Measurements from ENCODE around the gene KDM4D. TPM values are rescaled to one million over a fixed set of nuclear protein-coding genes. Genes with fewer than 3 reads are reported as not detected.

The KDM4D gene
- total and polyA plus RNA-seq, 2 of the 8 experiments (the other 6 are each of a cell fraction or from before 2014, with no cell fraction given), result 1.5 to 4.5 TPM

GRCh38 chr11:94975599-94975998 is 2.1 kb downstream of the KDM4D start:
- no peak overlapping the region for H3K4me2 ChIP-seq (ENCODE audit: insufficient read depth in 1 of 2, low read depth in 2 of 2, low read length in 2 of 2)
- H2AFZ ChIP-seq (ENCODE audit: low read length), result no peak overlapping the region
- no peak overlapping the region for H3K4me3 ChIP-seq (ENCODE audit: extremely low read depth in 1 of 4, insufficient read depth in 2 of 4, low read depth in 3 of 4, low read length in 4 of 4)
- H4K8ac ChIP-seq (ENCODE audit: extremely low read depth, insufficient read depth, low read length), result no peak overlapping the region
- H3K27ac ChIP-seq (ENCODE audit: low read depth, low read length), result no peak overlapping the region
- H4K20me1 ChIP-seq (replicated peaks in 1 of 2; ENCODE audit: control insufficient read depth in 1 of 2, insufficient read depth in 2 of 2, low read length in 2 of 2), result no peaks in the 10 kb centered on the region
- peaks cover 3 to 15% (median 7%) of the 10 kb centered on the region in 4 experiments; a peak in 6 of 8 replicates for H3K36me3 ChIP-seq (ENCODE audit: control insufficient read depth in 2 of 4, insufficient read depth in 4 of 4, low read length in 3 of 4)
- H3K27me3 ChIP-seq (replicated peaks in 1 of 4; ENCODE audit: control insufficient read depth in 3 of 4, extremely low read depth in 1 of 4, insufficient read depth in 3 of 4, low read length in 3 of 4), result no peaks in the 10 kb centered on the region
- H4K91ac ChIP-seq (replicated peaks; ENCODE audit: insufficient read length, low read length), result no peak overlapping the region
- H2BK120ac ChIP-seq (replicated peaks; ENCODE audit: low read depth, low read length), result no peak overlapping the region
- H3K14ac ChIP-seq (ENCODE audit: insufficient read length), result no peak overlapping the region
- CTCF ChIA-PET (ENCODE audit: partially characterized antibody), result no interaction called here
- no peak overlapping the region for H3K9ac ChIP-seq (replicated peaks in 1 of 4; ENCODE audit: extremely low read depth in 1 of 4, low read depth in 3 of 4, low read length in 3 of 4)
- FAIRE-seq, result no peak
- H2BK20ac ChIP-seq (ENCODE audit: low read length), result no peak overlapping the region
- no peak overlapping the region for H3K23ac ChIP-seq (ENCODE audit: insufficient read length)
- no peak overlapping the region for H3K56ac ChIP-seq (replicated peaks; ENCODE audit: insufficient read length, low read depth, low read length)
- H3K9me3 ChIP-seq (ENCODE audit: insufficient read depth in 2 of 2, low read depth in 1 of 2, low read length in 1 of 2), result no peaks in the 10 kb centered on the region
- H3K79me2 ChIP-seq (ENCODE audit: control insufficient read depth in 1 of 2, insufficient read depth in 2 of 2, low read length in 2 of 2), result peaks cover 0 to 12% of the 10 kb centered on the region in 2 experiments; a peak in 2 of 4 replicates
- DNase-seq (ENCODE audit: low read depth in 1 of 2, low spot score in 2 of 2), result no peak
- H2BK12ac ChIP-seq (ENCODE audit: low read depth, low read length), result no peak overlapping the region
- no peak overlapping the region for H3K18ac ChIP-seq (ENCODE audit: extremely low read depth, low read length)
- no peak overlapping the region for H3K4ac ChIP-seq (replicated peaks; ENCODE audit: insufficient read length, low read depth, low read length)
- H3K23me2 ChIP-seq (ENCODE audit: low read depth, low read length), result no peaks in the 10 kb centered on the region; the same call in 1 of the 2 replicates
- H2BK15ac ChIP-seq (ENCODE audit: low read length), result no peak overlapping the region
- POLR2A ChIA-PET (ENCODE audit: partially characterized antibody), result no interaction called here
- peaks cover 0 to 2% (median 0%) of the 10 kb centered on the region in 4 experiments; a peak in 2 of 7 replicates for H3K4me1 ChIP-seq (replicated peaks in 1 of 4; ENCODE audit: control insufficient read depth in 3 of 4, insufficient read depth in 4 of 4, low read length in 3 of 4)
- H2AK5ac ChIP-seq (ENCODE audit: low read depth, low read length), result no peak overlapping the region
- WGBS, 2 experiments (ENCODE audit: extremely low coverage in 1 of 2, insufficient coverage in 1 of 2, insufficient read length in 1 of 2, insufficient replicate concordance in 2 of 2, low coverage in 1 of 2, low lambda C conversion rate in 2 of 2, missing lambda C conversion rate in 1 of 2), result 92% methylated on average over 1 of the region's 1 CpG; no CpG with 5 or more reads in 1 of the 2 experiments
- H2BK5ac ChIP-seq (ENCODE audit: low read depth, low read length), result no peak overlapping the region
- H3K79me1 ChIP-seq (ENCODE audit: low read depth, low read length), result no peaks in the 10 kb centered on the region; the same call in 1 of the 2 replicates
- H4K5ac ChIP-seq (ENCODE audit: insufficient read length, low read depth, low read length), result no peak overlapping the region
- TF ChIP-seq RFX5 (IDR thresholded peaks at IDR 0.05; ENCODE audit: borderline replicate concordance, low read depth, low read length) (no peak), POLR2A (IDR thresholded peaks at IDR 0.05; ENCODE audit: control extremely low read depth in 1 of 2, low read depth in 2 of 2, low read length in 2 of 2) (no peak), RNF2 (IDR thresholded peaks at IDR 0.05; ENCODE audit: borderline replicate concordance, low read depth, low read length, missing control alignments, poor library complexity, severe bottlenecking) (no peak), CHD2 (IDR thresholded peaks at IDR 0.05; ENCODE audit: low read length) (no peak), CEBPB (IDR thresholded peaks at IDR 0.05; ENCODE audit: low read depth, low read length) (no peak), GABPA (IDR thresholded peaks at IDR 0.05; ENCODE audit: borderline replicate concordance, insufficient read depth, low read length) (no peak), ASH2L (IDR thresholded peaks at IDR 0.05; ENCODE audit: low read length) (no peak), HDAC2 (IDR thresholded peaks at IDR 0.05; ENCODE audit: borderline replicate concordance in 1 of 2, low read depth in 2 of 2, low read length in 2 of 2) (no peak), KDM5A (IDR thresholded peaks at IDR 0.05; ENCODE audit: low read length) (no peak), RXRA (IDR thresholded peaks at IDR 0.05; ENCODE audit: insufficient read depth, low read depth, low read length) (no peak), CTCF (IDR thresholded peaks at IDR 0.05; ENCODE audit: control extremely low read depth in 1 of 3, insufficient read depth in 1 of 3, low read depth in 1 of 3, low read length in 3 of 3) (no peak), JUND (IDR thresholded peaks at IDR 0.05; ENCODE audit: low read length) (no peak)

Measured in H1 (cell line).